ENCODE data around the gene HYDIN.

Gene HYDIN

GRCh38 chr16:71260995-71261394 is 30.5 kb upstream of the HYDIN start:
- no peak for TF ChIP-seq CTCF (IDR thresholded peaks at IDR 0.05; ENCODE audit: low read depth, low read length, missing control alignments)
- DNase-seq (ENCODE audit: low read depth) = no peak
- no peak overlapping the region for H3K4me3 ChIP-seq (ENCODE audit: low read depth, low read length)

GRCh38 chr16:71259086-71259485 is 28.6 kb upstream of the HYDIN start:
- TF ChIP-seq CTCF (IDR thresholded peaks at IDR 0.05; ENCODE audit: low read depth, low read length, missing control alignments) = no peak
- DNase-seq (ENCODE audit: low read depth) = no peak
- H3K4me3 ChIP-seq (ENCODE audit: low read depth, low read length) = no peak overlapping the region

- no peak for DNase-seq (ENCODE audit: low read depth)
- TF ChIP-seq CTCF (IDR thresholded peaks at IDR 0.05; ENCODE audit: low read depth, low read length, missing control alignments) = no peak
- no peak overlapping the region for H3K4me3 ChIP-seq (ENCODE audit: low read depth, low read length)
Measured at GRCh38 chr16:71258372-71258771, 27.9 kb upstream of the HYDIN start.

- H3K4me3 ChIP-seq (ENCODE audit: low read depth, low read length) = no peak overlapping the region
- no peak for DNase-seq (ENCODE audit: low read depth)
- no peak for TF ChIP-seq CTCF (IDR thresholded peaks at IDR 0.05; ENCODE audit: low read depth, low read length, missing control alignments)
Measured at GRCh38 chr16:71257768-71258167, 27.2 kb upstream of the HYDIN start.

- no peak overlapping the region for H3K4me3 ChIP-seq (ENCODE audit: low read depth, low read length)
- no peak for TF ChIP-seq CTCF (IDR thresholded peaks at IDR 0.05; ENCODE audit: low read depth, low read length, missing control alignments)
- no peak for DNase-seq (ENCODE audit: low read depth)
Measured at GRCh38 chr16:71255721-71256120, 25.2 kb upstream of the HYDIN start.

- TF ChIP-seq CTCF (IDR thresholded peaks at IDR 0.05; ENCODE audit: low read depth, low read length, missing control alignments) = no peak
- H3K4me3 ChIP-seq (ENCODE audit: low read depth, low read length) = no peak overlapping the region
- no peak for DNase-seq (ENCODE audit: low read depth)
Measured at GRCh38 chr16:71254832-71255525, 24.5 kb upstream of the HYDIN start.
